Upper lobe of left lung (tissue), 4 donors: ENCODE data around the gene SLC7A6.

Experiments used
- EP300 ChIP-seq, 4 donors: sonication (generic); formaldehyde crosslinking; IDR thresholded peaks; one replicate each; pipeline ENCODE4 v1.5.1; 2017; ENCODE audit warnings: antibody characterized with exemption in 4 of 4, control low read depth in 2 of 4
- POLR2A ChIP-seq, 4 donors: fragments of 450-650 bp; IDR thresholded peaks; one replicate each; pipeline ENCODE4 v1.5.1; 2016 to 2017; ENCODE audit warnings: antibody characterized with exemption in 4 of 4, mild to moderate bottlenecking in 2 of 4
- POLR2AphosphoS5 ChIP-seq, 2 donors: sonication (generic); formaldehyde crosslinking; IDR thresholded peaks; one replicate each; pipeline ENCODE4 v1.5.1; 2017; ENCODE audit warnings: antibody characterized with exemption in 2 of 2
- TF ChIP-seq, protein P1 (sequence below), 6 experiments: fragments of 450-650 bp in 4 of 6; fragments of 200-600 bp in 2 of 6; sonication (generic) in 2 of 6; IDR thresholded peaks; one replicate each; pipeline ENCODE4 v1.5.1; 2016 to 2019; ENCODE audit warnings: antibody characterized with exemption in 6 of 6

DNA sequence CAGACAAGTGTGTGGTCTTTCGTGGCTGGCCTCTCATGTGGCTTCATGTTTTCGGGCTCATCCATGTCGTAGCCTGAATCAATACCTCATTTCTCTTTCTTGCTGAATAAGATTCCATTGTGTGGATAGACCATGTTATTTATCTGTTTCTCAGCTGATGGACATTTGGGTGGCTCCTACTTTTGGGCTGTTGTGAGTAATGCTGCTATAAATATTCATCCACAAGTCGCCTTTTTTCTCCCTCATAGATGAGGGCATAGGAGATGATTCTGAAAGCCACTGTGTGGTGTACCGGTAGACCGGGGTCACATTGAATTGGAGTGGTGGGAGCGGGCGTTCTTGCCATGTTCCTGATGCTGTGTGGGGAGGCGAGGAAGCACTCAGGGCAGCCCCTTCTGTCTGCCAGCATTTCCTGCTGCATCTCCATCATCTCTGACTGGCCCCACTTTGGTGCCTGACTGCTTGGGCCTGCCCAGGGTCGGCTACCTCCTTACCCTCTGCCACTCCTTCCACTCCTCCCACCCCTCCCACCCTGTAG, 86.6 kb downstream of the SLC7A6 start:
- TF ChIP-seq, protein P1, sequence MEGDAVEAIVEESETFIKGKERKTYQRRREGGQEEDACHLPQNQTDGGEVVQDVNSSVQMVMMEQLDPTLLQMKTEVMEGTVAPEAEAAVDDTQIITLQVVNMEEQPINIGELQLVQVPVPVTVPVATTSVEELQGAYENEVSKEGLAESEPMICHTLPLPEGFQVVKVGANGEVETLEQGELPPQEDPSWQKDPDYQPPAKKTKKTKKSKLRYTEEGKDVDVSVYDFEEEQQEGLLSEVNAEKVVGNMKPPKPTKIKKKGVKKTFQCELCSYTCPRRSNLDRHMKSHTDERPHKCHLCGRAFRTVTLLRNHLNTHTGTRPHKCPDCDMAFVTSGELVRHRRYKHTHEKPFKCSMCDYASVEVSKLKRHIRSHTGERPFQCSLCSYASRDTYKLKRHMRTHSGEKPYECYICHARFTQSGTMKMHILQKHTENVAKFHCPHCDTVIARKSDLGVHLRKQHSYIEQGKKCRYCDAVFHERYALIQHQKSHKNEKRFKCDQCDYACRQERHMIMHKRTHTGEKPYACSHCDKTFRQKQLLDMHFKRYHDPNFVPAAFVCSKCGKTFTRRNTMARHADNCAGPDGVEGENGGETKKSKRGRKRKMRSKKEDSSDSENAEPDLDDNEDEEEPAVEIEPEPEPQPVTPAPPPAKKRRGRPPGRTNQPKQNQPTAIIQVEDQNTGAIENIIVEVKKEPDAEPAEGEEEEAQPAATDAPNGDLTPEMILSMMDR (IDR thresholded peaks at IDR 0.05), result no peak
- TF ChIP-seq POLR2AphosphoS5 (IDR thresholded peaks at IDR 0.05), result no peak
- TF ChIP-seq EP300 (IDR thresholded peaks at IDR 0.05), result no peak
- no peak for TF ChIP-seq POLR2A (IDR thresholded peaks at IDR 0.05)
